PC-3 (cell line): ENCODE data around the gene NSMF. TPM values are rescaled to one million over a fixed set of nuclear protein-coding genes. Genes with fewer than 3 reads are reported as not detected.

Source experiments
- ATAC-seq: fragments of 200-7000 bp; cut with Tn5 transposase; 2 replicates; pipeline ENCODE4 v1.9.1; 2020; ENCODE audit warnings: mild to moderate bottlenecking, moderate library complexity
- BruUV-seq: library from RNA; stranded (reverse); fragments of 400-500 nt; replicated peaks from 2 replicates; lab custom pipeline; 2021; lab: Mats Ljungman, UMichigan
- CTCF ChIA-PET: fragments of 300-600 bp; sonication (Branson Sonifier 250); formaldehyde crosslinking; loops from one replicate; lab custom pipeline; 2022; ENCODE audit warnings: antibody characterized with exemption; lab: Charles Lee
- POLR2A ChIA-PET: fragments of 300-600 bp; sonication (Branson Sonifier 250); formaldehyde crosslinking; loops from one replicate; lab custom pipeline; 2022; ENCODE audit warnings: antibody characterized with exemption; ENCODE audit not compliant: unreplicated experiment; lab: Charles Lee
- DNase-seq: peaks from one replicate; pipeline ENCODE4 v3.0.0-alpha.2; 2015
- H2AFZ ChIP-seq: fragments of 300-600 bp; sonication (generic); 2 replicates; pipeline ENCODE4 v1.6.0; 2016; ENCODE audit warnings: antibody characterized with exemption, low read length
- H3F3A ChIP-seq: fragments of 300-600 bp; sonication (generic); one replicate; pipeline ENCODE4 v1.6.0; 2017; ENCODE audit warnings: antibody characterized with exemption, low read length, control low read depth, mild to moderate bottlenecking; ENCODE audit not compliant: unreplicated experiment
- H3K27ac ChIP-seq: fragments of 300-600 bp; sonication (generic); 2 replicates; pipeline ENCODE4 v1.5.1; 2016; ENCODE audit warnings: mild to moderate bottlenecking, low read length
- H3K27me3 ChIP-seq: fragments of 300-600 bp; sonication (generic); 2 replicates; pipeline ENCODE4 v1.6.1; 2016; ENCODE audit warnings: low read length, mixed read lengths
- H3K36me3 ChIP-seq: fragments of 300-600 bp; sonication (generic); 2 replicates; pipeline ENCODE4 v1.6.1; 2016; ENCODE audit warnings: low read depth, mixed run types, low read length, mixed read lengths
- H3K4me1 ChIP-seq: fragments of 300-600 bp; sonication (generic); 2 replicates; pipeline ENCODE4 v1.5.1; 2016; ENCODE audit warnings: low read length; ENCODE audit not compliant: insufficient read depth
- H3K4me2 ChIP-seq: fragments of 300-600 bp; sonication (generic); 2 replicates; pipeline ENCODE4 v1.6.0; 2016; ENCODE audit warnings: low read length
- H3K4me3 ChIP-seq: fragments of 300-600 bp; sonication (generic); 2 replicates; pipeline ENCODE4 v1.5.1; 2016; ENCODE audit warnings: mild to moderate bottlenecking, low read length, mixed read lengths
- H3K79me2 ChIP-seq: fragments of 300-600 bp; sonication (generic); 2 replicates; pipeline ENCODE4 v1.6.1; 2017; ENCODE audit warnings: low read length, mixed read lengths
- H3K9ac ChIP-seq: fragments of 300-600 bp; sonication (generic); 2 replicates; pipeline ENCODE4 v1.6.0; 2016; ENCODE audit warnings: mild to moderate bottlenecking, low read length
- H3K9me2 ChIP-seq: fragments of 300-600 bp; sonication (generic); replicated peaks from 2 replicates; pipeline ENCODE4 v1.6.1; 2016; ENCODE audit warnings: mixed run types, low read length, mixed read lengths
- H3K9me3 ChIP-seq: fragments of 300-600 bp; sonication (generic); 2 replicates; pipeline ENCODE4 v1.6.1; 2016; ENCODE audit warnings: low read length, mixed read lengths
- H4K20me1 ChIP-seq: fragments of 300-600 bp; sonication (generic); 2 replicates; pipeline ENCODE4 v1.6.1; 2016; ENCODE audit warnings: low read length, mixed read lengths
- EZH2 ChIP-seq: fragments of 300-600 bp; sonication (generic); IDR thresholded peaks from one replicate; pipeline ENCODE4 v1.6.1; 2017; ENCODE audit warnings: antibody characterized with exemption, mild to moderate bottlenecking, low read length; ENCODE audit not compliant: unreplicated experiment
- EZH2phosphoT487 ChIP-seq: fragments of 300-600 bp; sonication (generic); IDR thresholded peaks from 2 replicates; pipeline ENCODE4 v1.6.1; 2018; ENCODE audit warnings: mild to moderate bottlenecking, antibody characterized with exemption, low read length, borderline replicate concordance
- intact Hi-C: fragments of 100-400 bp; cut with micrococcal nuclease; formaldehyde crosslinking; loops from 2 replicates; pipeline ENCODE4 v1.9.0; 2023
- total RNA-seq: library from RNA; depleted of rRNA; stranded (reverse); fragments of >200 nt; gene quantifications from 2 replicates; pipeline ENCODE4 v1.2.3, GENCODE V29; 2014
- TF ChIP-seq, protein P1 (sequence below): fragments of 300-600 bp; sonication (generic); conservative IDR thresholded peaks from 2 replicates; pipeline ENCODE4 v1.5.1; 2017; ENCODE audit warnings: antibody characterized with exemption, low read depth, mild to moderate bottlenecking, low read length

NSMF gene
- total RNA-seq, 1 experiment from 2014 or later: 30.8 TPM

GRCh38 chr9:137482094-137482781 is 23.1 kb upstream of the NSMF start:
- TF ChIP-seq, protein P1, sequence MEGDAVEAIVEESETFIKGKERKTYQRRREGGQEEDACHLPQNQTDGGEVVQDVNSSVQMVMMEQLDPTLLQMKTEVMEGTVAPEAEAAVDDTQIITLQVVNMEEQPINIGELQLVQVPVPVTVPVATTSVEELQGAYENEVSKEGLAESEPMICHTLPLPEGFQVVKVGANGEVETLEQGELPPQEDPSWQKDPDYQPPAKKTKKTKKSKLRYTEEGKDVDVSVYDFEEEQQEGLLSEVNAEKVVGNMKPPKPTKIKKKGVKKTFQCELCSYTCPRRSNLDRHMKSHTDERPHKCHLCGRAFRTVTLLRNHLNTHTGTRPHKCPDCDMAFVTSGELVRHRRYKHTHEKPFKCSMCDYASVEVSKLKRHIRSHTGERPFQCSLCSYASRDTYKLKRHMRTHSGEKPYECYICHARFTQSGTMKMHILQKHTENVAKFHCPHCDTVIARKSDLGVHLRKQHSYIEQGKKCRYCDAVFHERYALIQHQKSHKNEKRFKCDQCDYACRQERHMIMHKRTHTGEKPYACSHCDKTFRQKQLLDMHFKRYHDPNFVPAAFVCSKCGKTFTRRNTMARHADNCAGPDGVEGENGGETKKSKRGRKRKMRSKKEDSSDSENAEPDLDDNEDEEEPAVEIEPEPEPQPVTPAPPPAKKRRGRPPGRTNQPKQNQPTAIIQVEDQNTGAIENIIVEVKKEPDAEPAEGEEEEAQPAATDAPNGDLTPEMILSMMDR: no peak
- TF ChIP-seq EZH2phosphoT487: peak; percentile 69
- TF ChIP-seq EZH2: no peak
- no TSS peak for BruUV-seq
- Histone ChIP-seq H3K4me2 (peak overlapping the region; percentile 27), H3K27ac (peak overlapping the region; percentile 89), H3K36me3 (no peaks in the 10 kb centered on the region), H2AFZ (no peak overlapping the region), H3K4me1 (peaks cover 24% of the 10 kb centered on the region), H3F3A (no peaks in the 10 kb centered on the region), H3K9me2 (no peaks in the 10 kb centered on the region), H3K9ac (peak overlapping the region; percentile 48), H3K27me3 (no peaks in the 10 kb centered on the region), H3K9me3 (no peaks in the 10 kb centered on the region), H3K4me3 (no peak overlapping the region), H4K20me1 (no peaks in the 10 kb centered on the region), H3K79me2 (no peaks in the 10 kb centered on the region)
- DNase-seq: peak; percentile 94
- peak; percentile 91 for ATAC-seq
- intact Hi-C loops: loop anchor here (2.0 kb wide), 1 partner anchor 23 kb away; the partner anchor contains the start of gene NSMF
- ChIA-PET POLR2A (interaction anchor here (0.5 to 0.7 kb wide), 4 partner anchors 12 to 490 kb away, joined by 3 to 5 read pairs (median 3); partner anchors contain the start of gene PAXX), CTCF (interaction anchor here (0.6 to 1.1 kb wide), 4 partner anchors 23 to 196 kb away, joined by 3 to 5 read pairs (median 3); partner anchors contain the start of genes EXD3, NOXA1 and NSMF)

DNA sequence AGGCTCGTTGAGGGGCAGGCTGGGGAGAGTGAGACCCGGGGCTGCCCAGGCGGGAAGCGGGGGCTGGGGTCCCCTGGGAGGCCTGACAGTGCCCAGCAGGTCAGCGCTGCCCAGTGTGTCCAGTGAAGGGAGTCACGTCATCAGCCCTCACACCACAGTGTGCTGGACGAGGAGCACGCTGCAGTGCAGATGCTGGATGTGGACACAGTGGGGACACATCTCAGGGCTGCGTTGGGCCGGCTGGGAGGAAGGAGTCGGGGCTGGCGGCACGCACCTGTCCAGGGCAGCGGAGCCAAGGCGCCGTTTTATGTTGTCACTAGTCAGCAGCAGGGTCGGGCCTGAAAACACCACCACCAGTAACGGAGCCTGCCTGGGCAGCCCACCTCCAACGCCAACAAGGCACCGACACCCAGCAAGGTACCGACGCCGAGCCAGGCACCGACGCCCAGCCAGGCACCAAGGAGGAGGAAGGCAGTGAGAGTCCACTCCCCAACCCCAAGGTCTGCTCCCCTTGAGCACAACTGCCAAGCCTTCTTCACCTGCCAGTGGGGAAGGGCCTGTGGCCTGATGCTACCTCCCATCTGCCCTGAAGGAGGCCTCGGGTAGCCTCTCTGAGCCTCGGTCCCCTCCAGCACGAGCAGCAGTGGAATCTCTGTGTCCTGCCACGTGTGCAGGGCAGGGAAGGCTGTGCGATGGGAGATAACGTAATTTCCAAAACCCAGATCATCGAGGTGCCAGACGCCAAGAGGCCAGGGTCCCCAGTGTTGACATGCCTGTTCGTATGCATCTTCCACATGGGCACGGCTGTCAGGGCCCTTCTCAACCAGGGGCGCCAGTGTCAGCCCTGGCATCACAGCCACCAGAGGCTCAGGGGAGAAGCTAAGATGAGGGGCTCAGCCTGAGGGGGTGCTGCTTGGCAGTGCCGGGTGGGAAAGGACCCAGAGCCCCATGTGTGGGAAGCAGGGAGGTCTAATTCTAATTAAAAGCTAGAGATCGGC is 21.9 kb upstream of the NSMF start:
- H4K20me1 ChIP-seq: no peaks in the 10 kb centered on the region
- BruUV-seq: no TSS peak
- H3K9ac ChIP-seq: no peak overlapping the region
- TF ChIP-seq, protein P1: no peak
- TF ChIP-seq EZH2phosphoT487 (no peak), EZH2 (no peak)
- peak overlapping the region; percentile 27; the same call in 1 of the 2 replicates for H3K4me2 ChIP-seq
- ChIA-PET POLR2A (no interaction called here), CTCF (interaction anchor here (0.6 kb wide), 1 partner anchor 54 kb away, joined by 3 read pairs; no protein-coding TSS in a partner anchor)
- intact Hi-C loops: no loop called here
- H3K27ac ChIP-seq: peak overlapping the region; percentile 89
- H3K9me2 ChIP-seq: no peaks in the 10 kb centered on the region
- H3K4me1 ChIP-seq: peaks cover 24% of the 10 kb centered on the region
- H3K36me3 ChIP-seq: no peaks in the 10 kb centered on the region
- H3F3A ChIP-seq: no peaks in the 10 kb centered on the region
- no peaks in the 10 kb centered on the region for H3K79me2 ChIP-seq
- DNase-seq (no peak), ATAC-seq (no peak)
- no peak overlapping the region for H3K4me3 ChIP-seq
- H3K9me3 ChIP-seq: no peaks in the 10 kb centered on the region
- H2AFZ ChIP-seq: no peak overlapping the region
- no peaks in the 10 kb centered on the region for H3K27me3 ChIP-seq
